MCF 10A (cell line): ENCODE measurements around the gene ZNF583. TPM values are rescaled to one million over a fixed set of nuclear protein-coding genes. Genes with fewer than 3 reads are reported as not detected.

ENCODE experiments used
- BruUV-seq: library from RNA; stranded (reverse); fragments of 400-500 nt; replicated peaks from 2 replicates; lab custom pipeline; 2021; lab: Mats Ljungman, UMichigan
- CTCF ChIA-PET: fragments of 300-600 bp; sonication (Branson Sonifier 250); formaldehyde crosslinking; extraction: SDS; loops from one replicate; lab custom pipeline; 2021; ENCODE audit warnings: antibody characterized with exemption, inconsistent platforms; lab: Yijun Ruan, JAX
- POLR2A ChIA-PET: fragments of 300-600, 350-650 bp; sonication (Branson Sonifier 250); formaldehyde crosslinking; extraction: SDS; loops from one replicate; lab custom pipeline; 2020; ENCODE audit warnings: antibody characterized with exemption, inconsistent platforms; lab: Yijun Ruan, JAX
- DNase-seq: peaks from one replicate; pipeline ENCODE4 v3.0.0-alpha.2; 2018; ENCODE audit not compliant: unreplicated experiment
- H3K27ac Mint-ChIP-seq: one replicate; pipeline ENCODE4 v1.8.0; 2022; ENCODE audit warnings: mild to moderate bottlenecking, low read depth, mixed read lengths; ENCODE audit not compliant: unreplicated experiment
- H3K27me3 Mint-ChIP-seq: one replicate; pipeline ENCODE4 v1.8.0; 2022; ENCODE audit warnings: mixed read lengths; ENCODE audit not compliant: insufficient read depth, unreplicated experiment
- H3K36me3 Mint-ChIP-seq: one replicate; pipeline ENCODE4 v1.8.0; 2022; ENCODE audit warnings: mild to moderate bottlenecking, moderate library complexity, mixed read lengths; ENCODE audit not compliant: insufficient read depth, unreplicated experiment
- H3K4me1 Mint-ChIP-seq: one replicate; pipeline ENCODE4 v1.8.0; 2022; ENCODE audit warnings: mixed read lengths; ENCODE audit not compliant: insufficient read depth, unreplicated experiment
- H3K4me3 Mint-ChIP-seq: one replicate; pipeline ENCODE4 v1.8.0; 2022; ENCODE audit warnings: mild to moderate bottlenecking, moderate library complexity, mixed read lengths; ENCODE audit not compliant: unreplicated experiment
- H3K9me3 Mint-ChIP-seq: one replicate; pipeline ENCODE4 v1.8.0; 2022; ENCODE audit warnings: mixed read lengths; ENCODE audit not compliant: unreplicated experiment
- CTCF ChIP-seq: fragments of 200-600 bp; IDR thresholded peaks from one replicate; pipeline ENCODE4 v1.8.0; 2022; ENCODE audit warnings: antibody characterized with exemption, mild to moderate bottlenecking; ENCODE audit not compliant: unreplicated experiment
- intact Hi-C: fragments of 100-400 bp; cut with micrococcal nuclease; formaldehyde crosslinking; loops from 2 replicates; pipeline ENCODE4 v1.14.1; 2022
- total RNA-seq: library from RNA; stranded (reverse); gene quantifications from 2 replicates; pipeline ENCODE4 v1.2.3, GENCODE V29; 2022

ZNF583 gene
- total RNA-seq, 1 experiment from 2014 or later = 1.8 TPM

GRCh38 chr19:56360841-56361240 is 43.3 kb upstream of the ZNF583 start:
- no TSS peak for BruUV-seq
- no peak overlapping the region for H3K27ac Mint-ChIP-seq
- no peak overlapping the region for H3K4me3 Mint-ChIP-seq
- DNase-seq = no peak
- no peak for TF ChIP-seq CTCF
- intact Hi-C loops = no loop called here
- ChIA-PET CTCF (interaction anchor here (2.2 kb wide), 1 partner anchor 12 kb away, joined by 8 read pairs; no protein-coding TSS in a partner anchor), POLR2A (no interaction called here)
- no peaks in the 10 kb centered on the region for H3K4me1 Mint-ChIP-seq
- no peaks in the 10 kb centered on the region for H3K27me3 Mint-ChIP-seq
- H3K36me3 Mint-ChIP-seq = no peaks in the 10 kb centered on the region
- peaks cover 48% of the 10 kb centered on the region for H3K9me3 Mint-ChIP-seq

- no peaks in the 10 kb centered on the region for H3K4me1 Mint-ChIP-seq
- intact Hi-C loops = no loop called here
- peaks cover 35% of the 10 kb centered on the region for H3K9me3 Mint-ChIP-seq
- no peak for TF ChIP-seq CTCF
- H3K4me3 Mint-ChIP-seq = no peak overlapping the region
- H3K27me3 Mint-ChIP-seq = no peaks in the 10 kb centered on the region
- no peaks in the 10 kb centered on the region for H3K36me3 Mint-ChIP-seq
- no peak for DNase-seq
- no TSS peak for BruUV-seq
- no peak overlapping the region for H3K27ac Mint-ChIP-seq
- ChIA-PET POLR2A (no interaction called here), CTCF (interaction anchor here (1.4 kb wide), 1 partner anchor 35 kb away, joined by 4 read pairs; no protein-coding TSS in a partner anchor)
Observed at GRCh38 chr19:56367829-56368711, 36.1 kb upstream of the ZNF583 start.

GRCh38 chr19:56369886-56370676 is 34.1 kb upstream of the ZNF583 start:
- peaks cover 28% of the 10 kb centered on the region for H3K9me3 Mint-ChIP-seq
- intact Hi-C loops = no loop called here
- TF ChIP-seq CTCF = no peak
- DNase-seq = no peak
- CTCF ChIA-PET = no interaction called here
- no peak overlapping the region for H3K4me3 Mint-ChIP-seq
- no peak overlapping the region for H3K27ac Mint-ChIP-seq
- POLR2A ChIA-PET = no interaction called here
- no peaks in the 10 kb centered on the region for H3K36me3 Mint-ChIP-seq
- no peaks in the 10 kb centered on the region for H3K27me3 Mint-ChIP-seq
- BruUV-seq = no TSS peak
- no peaks in the 10 kb centered on the region for H3K4me1 Mint-ChIP-seq

- no TSS peak for BruUV-seq
- H3K36me3 Mint-ChIP-seq = no peaks in the 10 kb centered on the region
- TF ChIP-seq CTCF = no peak
- no peak overlapping the region for H3K4me3 Mint-ChIP-seq
- ChIA-PET CTCF (interaction anchor here (0.5 to 0.8 kb wide), 3 partner anchors 19 to 438 kb away, joined by 3 read pairs; no protein-coding TSS in a partner anchor), POLR2A (no interaction called here)
- H3K27ac Mint-ChIP-seq = no peak overlapping the region
- no peak for DNase-seq
- H3K27me3 Mint-ChIP-seq = no peaks in the 10 kb centered on the region
- intact Hi-C loops = no loop called here
- H3K4me1 Mint-ChIP-seq = no peaks in the 10 kb centered on the region
- peaks cover 36% of the 10 kb centered on the region for H3K9me3 Mint-ChIP-seq
Observed at GRCh38 chr19:56372281-56372680, 31.9 kb upstream of the ZNF583 start.
